Smooth muscle cell (in vitro differentiated cells): ENCODE measurements around the gene SLCO3A1. TPM values are rescaled to one million over a fixed set of nuclear protein-coding genes. Genes with fewer than 3 reads are reported as not detected.

Experiments
- DNase-seq: peaks from one replicate; lab custom pipeline; 2025; ENCODE audit not compliant: unreplicated experiment; lab: John Stamatoyannopoulos, UW
- H2AFZ ChIP-seq: fragments of 200-600 bp; sonication (generic); 2 replicates; pipeline ENCODE4 v1.6.0; 2016; ENCODE audit warnings: antibody characterized with exemption, low read depth, mild to moderate bottlenecking
- H3F3A ChIP-seq: fragments of 200-600 bp; sonication (generic); 2 replicates; pipeline ENCODE4 v1.6.0; 2017; ENCODE audit warnings: antibody characterized with exemption, low read depth
- H3K27ac ChIP-seq: fragments of 200-600 bp; sonication (generic); 2 replicates; pipeline ENCODE4 v1.5.1; 2016; ENCODE audit warnings: low read depth, mild to moderate bottlenecking
- H3K27me3 ChIP-seq: fragments of 200-600 bp; sonication (generic); 2 replicates; pipeline ENCODE4 v1.6.1; 2016; ENCODE audit warnings: low read depth, mild to moderate bottlenecking
- H3K36me3 ChIP-seq: fragments of 200-600 bp; sonication (generic); 2 replicates; pipeline ENCODE4 v1.5.1; 2016; ENCODE audit warnings: low read depth
- H3K4me1 ChIP-seq: fragments of 200-600 bp; sonication (generic); 2 replicates; pipeline ENCODE4 v1.5.1; 2016; ENCODE audit warnings: low read depth
- H3K4me2 ChIP-seq: fragments of 200-600 bp; sonication (generic); 2 replicates; pipeline ENCODE4 v1.6.0; 2016; ENCODE audit warnings: mild to moderate bottlenecking
- H3K4me3 ChIP-seq: fragments of 200-600 bp; sonication (generic); 2 replicates; pipeline ENCODE4 v1.5.1; 2016; ENCODE audit warnings: mild to moderate bottlenecking
- H3K79me2 ChIP-seq: fragments of 200-600 bp; sonication (generic); 2 replicates; pipeline ENCODE4 v1.6.0; 2016; ENCODE audit warnings: low read depth, mild to moderate bottlenecking
- H3K9ac ChIP-seq: fragments of 200-600 bp; sonication (generic); 2 replicates; pipeline ENCODE4 v1.6.0; 2016; ENCODE audit warnings: low read depth
- H3K9me3 ChIP-seq: fragments of 200-600 bp; sonication (generic); replicated peaks from 2 replicates; pipeline ENCODE4 v1.5.1; 2016; ENCODE audit warnings: low read depth
- H4K20me1 ChIP-seq: fragments of 200-600 bp; sonication (generic); 2 replicates; pipeline ENCODE4 v1.6.0; 2016; ENCODE audit warnings: low read depth
- WGBS: methylation state at CpG from one replicate; pipeline ENCODE4 v1.1.7; 2016; ENCODE audit warnings: low lambda C conversion rate; 5-methylcytosine and 5-hydroxymethylcytosine counted together
- polyA plus RNA-seq: library from polyadenylated mRNA; unstranded; fragments of >200 nt; fragmentation: Nextera tagmentation; extraction: Ambion mirVana; gene quantifications from 2 replicates; pipeline ENCODE4 v1.2.1, GENCODE V29; 2016
- total RNA-seq: library from RNA; depleted of rRNA; stranded (reverse); fragments of >200 nt; gene quantifications from 2 replicates; pipeline ENCODE4 v1.2.3, GENCODE V29; 2014
- TF ChIP-seq, protein P1 (sequence below): fragments of 200-600 bp; sonication (generic); IDR thresholded peaks from 2 replicates; pipeline ENCODE4 v1.5.1; 2017; ENCODE audit warnings: borderline replicate concordance, mild to moderate bottlenecking, antibody characterized with exemption; ENCODE audit not compliant: insufficient read depth, poor library complexity, severe bottlenecking

SLCO3A1 gene
- total and polyA plus RNA-seq, 2 experiments from 2014 or later = 1.3 to 12.6 TPM

DNA sequence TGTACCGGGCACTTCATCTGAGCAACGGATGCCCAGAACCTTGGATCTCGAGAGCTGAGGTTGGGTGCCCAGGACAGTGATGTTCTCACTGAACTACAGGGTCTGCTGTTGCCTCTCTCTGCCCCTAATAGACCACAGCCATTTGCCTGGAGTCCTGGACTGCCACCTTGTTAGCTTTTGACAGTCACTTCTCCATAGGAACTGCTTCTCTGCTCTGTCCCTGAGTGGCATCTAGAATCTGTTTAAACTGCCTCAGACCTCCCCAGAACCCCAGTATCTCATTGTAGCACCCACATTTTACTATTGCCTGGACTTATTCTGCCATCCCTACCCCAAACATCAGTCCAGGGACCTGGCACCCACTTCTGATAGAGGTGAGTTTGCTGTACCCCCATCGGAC lies 194.4 kb downstream of the SLCO3A1 start:
- no peak for DNase-seq
- Histone ChIP-seq H3K27me3 (no peaks in the 10 kb centered on the region), H3K9me3 (no peaks in the 10 kb centered on the region), H2AFZ (no peak overlapping the region), H3K4me1 (no peaks in the 10 kb centered on the region), H3K4me2 (no peak overlapping the region), H4K20me1 (no peaks in the 10 kb centered on the region), H3K4me3 (no peak overlapping the region), H3K9ac (no peak overlapping the region), H3K79me2 (no peaks in the 10 kb centered on the region), H3F3A (no peaks in the 10 kb centered on the region), H3K27ac (no peak overlapping the region), H3K36me3 (no peaks in the 10 kb centered on the region)
- 93% methylated on average over 4 of the region's 4 CpGs for WGBS
- TF ChIP-seq, protein P1, sequence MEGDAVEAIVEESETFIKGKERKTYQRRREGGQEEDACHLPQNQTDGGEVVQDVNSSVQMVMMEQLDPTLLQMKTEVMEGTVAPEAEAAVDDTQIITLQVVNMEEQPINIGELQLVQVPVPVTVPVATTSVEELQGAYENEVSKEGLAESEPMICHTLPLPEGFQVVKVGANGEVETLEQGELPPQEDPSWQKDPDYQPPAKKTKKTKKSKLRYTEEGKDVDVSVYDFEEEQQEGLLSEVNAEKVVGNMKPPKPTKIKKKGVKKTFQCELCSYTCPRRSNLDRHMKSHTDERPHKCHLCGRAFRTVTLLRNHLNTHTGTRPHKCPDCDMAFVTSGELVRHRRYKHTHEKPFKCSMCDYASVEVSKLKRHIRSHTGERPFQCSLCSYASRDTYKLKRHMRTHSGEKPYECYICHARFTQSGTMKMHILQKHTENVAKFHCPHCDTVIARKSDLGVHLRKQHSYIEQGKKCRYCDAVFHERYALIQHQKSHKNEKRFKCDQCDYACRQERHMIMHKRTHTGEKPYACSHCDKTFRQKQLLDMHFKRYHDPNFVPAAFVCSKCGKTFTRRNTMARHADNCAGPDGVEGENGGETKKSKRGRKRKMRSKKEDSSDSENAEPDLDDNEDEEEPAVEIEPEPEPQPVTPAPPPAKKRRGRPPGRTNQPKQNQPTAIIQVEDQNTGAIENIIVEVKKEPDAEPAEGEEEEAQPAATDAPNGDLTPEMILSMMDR = no peak

DNA sequence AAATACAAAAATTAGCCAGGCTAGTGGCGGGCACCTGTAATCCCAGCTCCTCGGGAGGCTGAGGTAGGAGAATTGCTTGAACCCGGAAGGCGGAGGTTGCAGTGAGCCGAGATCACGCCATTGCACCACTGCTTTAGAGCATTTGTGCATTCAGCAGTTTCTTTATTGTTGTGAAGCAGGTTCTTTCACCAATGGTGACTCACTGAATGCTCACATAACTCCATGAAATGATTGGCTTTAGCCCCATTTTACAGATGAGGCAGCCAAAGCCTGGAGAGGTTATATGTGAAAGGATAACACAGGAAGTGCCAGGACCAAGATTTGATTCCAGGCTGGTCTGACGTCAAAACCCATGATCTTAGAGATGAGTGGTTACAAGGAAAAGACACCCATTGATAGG lies 195.2 kb downstream of the SLCO3A1 start:
- Histone ChIP-seq H2AFZ (no peak overlapping the region), H3K79me2 (no peaks in the 10 kb centered on the region), H3K9ac (no peak overlapping the region), H3K4me3 (no peak overlapping the region), H3K4me2 (no peak overlapping the region), H3K27ac (no peak overlapping the region), H3F3A (no peaks in the 10 kb centered on the region), H3K36me3 (no peaks in the 10 kb centered on the region), H4K20me1 (no peaks in the 10 kb centered on the region), H3K9me3 (no peaks in the 10 kb centered on the region), H3K4me1 (no peaks in the 10 kb centered on the region), H3K27me3 (no peaks in the 10 kb centered on the region)
- no peak for DNase-seq
- 98% methylated on average over 7 of the region's 7 CpGs for WGBS
- TF ChIP-seq, protein P1 = no peak

DNA sequence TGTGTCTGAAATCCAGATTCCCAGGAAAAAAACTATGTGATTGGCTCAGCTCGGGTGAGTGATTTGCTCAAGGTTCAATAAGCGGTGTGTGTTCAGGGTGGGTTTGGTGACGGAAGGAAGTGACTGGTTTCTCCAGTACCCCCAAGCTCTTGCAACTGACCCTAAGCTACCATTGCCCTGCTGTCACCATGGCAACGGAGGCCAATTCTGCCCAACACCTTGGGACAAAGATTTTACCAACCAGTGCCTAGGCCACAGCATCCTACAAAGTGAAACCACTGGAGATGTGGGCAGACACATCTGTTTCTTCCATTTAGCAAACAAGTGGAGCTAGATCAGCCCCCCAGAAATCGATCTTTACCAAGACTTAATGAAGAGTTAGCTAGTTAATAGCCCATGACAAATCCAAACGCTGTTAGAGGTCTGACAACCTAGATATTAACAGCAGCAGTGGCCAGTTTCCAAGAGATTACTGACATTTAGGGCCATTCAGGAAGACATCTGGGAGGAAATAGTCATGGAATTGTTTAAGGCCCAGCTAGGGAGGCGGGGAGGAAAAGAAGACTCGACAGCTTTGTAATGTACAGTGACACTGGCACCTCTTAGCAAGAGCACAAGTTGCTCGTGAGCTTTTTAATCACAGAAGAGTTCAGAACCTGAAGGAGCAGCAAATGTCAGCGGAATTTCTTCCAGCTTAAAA lies 195.9 kb downstream of the SLCO3A1 start:
- H3K27me3 ChIP-seq = no peaks in the 10 kb centered on the region
- H3K27ac ChIP-seq = no peak overlapping the region
- no peaks in the 10 kb centered on the region for H4K20me1 ChIP-seq
- TF ChIP-seq, protein P1 = no peak
- H3K9ac ChIP-seq = no peak overlapping the region
- no peak overlapping the region for H2AFZ ChIP-seq
- no peaks in the 10 kb centered on the region for H3K79me2 ChIP-seq
- no peak overlapping the region for H3K4me2 ChIP-seq
- no peaks in the 10 kb centered on the region for H3K36me3 ChIP-seq
- no peaks in the 10 kb centered on the region for H3K4me1 ChIP-seq
- WGBS = 83% methylated on average over 10 of the region's 10 CpGs
- no peak overlapping the region for H3K4me3 ChIP-seq
- no peaks in the 10 kb centered on the region for H3F3A ChIP-seq
- no peaks in the 10 kb centered on the region for H3K9me3 ChIP-seq
- DNase-seq = no peak
